SK-N-SH (cell line): Measurements from ENCODE around the gene ZDHHC11B. TPM values are rescaled to one million over a fixed set of nuclear protein-coding genes. Genes with fewer than 3 reads are reported as not detected.
A peak's percentile ranks its signal among the peaks of the same experiment; 100 is the strongest.
"Not testable (repeated sequence)": the region's sequence is repeated elsewhere in the genome, so short reads cannot be mapped to it uniquely, and the experiment has no call there.

Experiments used
- CTCF ChIA-PET: fragments of 300-600, 350-600 bp; formaldehyde crosslinking; extraction: SDS; loops from one replicate; lab custom pipeline; 2021; lab: Yijun Ruan, JAX
- POLR2A ChIA-PET: fragments of 350-600 bp; sonication (Branson Sonifier 250); formaldehyde crosslinking; extraction: SDS; loops from one replicate; lab custom pipeline; 2020; ENCODE audit warnings: antibody characterized with exemption, inconsistent platforms; lab: Yijun Ruan, JAX
- DNase-seq: peaks from one replicate; pipeline ENCODE4 v3.0.0; 2012
- H2AFZ ChIP-seq: fragments of 200-600 bp; sonication (generic); 2 replicates; pipeline ENCODE4 v1.8.1; 2016; ENCODE audit warnings: antibody characterized with exemption, mild to moderate bottlenecking, low read depth
- H3F3A ChIP-seq: fragments of 200-600 bp; sonication (generic); replicated peaks from 2 replicates; pipeline ENCODE3; 2016; ENCODE audit warnings: antibody characterized with exemption, mild to moderate bottlenecking; ENCODE audit not compliant: insufficient read depth
- H3K27ac ChIP-seq, 2 experiments: fragments of 200-500 bp in 1 of 2; fragments of 200-600 bp in 1 of 2; sonication (Bioruptor generic) in 1 of 2; sonication (generic), shearing (Covaris generic) in 1 of 2; 2 replicates each; pipeline versions ENCODE4 v1.5.1 to v1.6.1; 2014 to 2016; ENCODE audit warnings: low read depth in 2 of 2, inconsistent platforms in 1 of 2, low read length in 1 of 2, mild to moderate bottlenecking in 1 of 2, mixed read lengths in 1 of 2
- H3K27me3 ChIP-seq: fragments of 200-600 bp; sonication (generic), shearing (Covaris generic); 2 replicates; pipeline ENCODE4 v1.6.1; 2016; ENCODE audit warnings: mixed run types; ENCODE audit not compliant: insufficient read depth
- H3K36me3 ChIP-seq, 2 experiments: fragments of 200-500 bp in 1 of 2; fragments of 200-600 bp in 1 of 2; sonication (Bioruptor generic) in 1 of 2; sonication (generic) in 1 of 2; replicated peaks in 1 of 2; 2 replicates each; pipeline versions ENCODE3 to v1.5.1; 2014 to 2016; ENCODE audit warnings: low read length in 1 of 2, mild to moderate bottlenecking in 1 of 2; ENCODE audit not compliant: insufficient read depth in 2 of 2, control insufficient read depth in 1 of 2
- H3K4me1 ChIP-seq, 2 experiments: fragments of 200-500 bp in 1 of 2; fragments of 200-600 bp in 1 of 2; sonication (Bioruptor generic) in 1 of 2; sonication (generic), shearing (Covaris generic) in 1 of 2; 2 replicates each; pipeline versions ENCODE4 v1.5.1 to v1.6.1; 2014 to 2016; ENCODE audit warnings: low read depth in 1 of 2, low read length in 1 of 2, mixed run types in 1 of 2; ENCODE audit not compliant: insufficient read depth in 2 of 2, control insufficient read depth in 1 of 2
- H3K4me2 ChIP-seq: fragments of 200-600 bp; sonication (generic), shearing (Covaris generic); 2 replicates; pipeline ENCODE4 v1.6.1; 2017; ENCODE audit warnings: mixed run types
- H3K4me3 ChIP-seq, 2 experiments: fragments of 200-500 bp in 1 of 2; fragments of 200-600 bp in 1 of 2; sonication (Bioruptor generic) in 1 of 2; sonication (generic), shearing (Covaris generic) in 1 of 2; 2 replicates each; pipeline versions ENCODE4 v1.5.1 to v1.8.1; 2014 to 2016; ENCODE audit warnings: low read depth in 2 of 2, inconsistent platforms in 1 of 2, low read length in 1 of 2, mild to moderate bottlenecking in 1 of 2, mixed read lengths in 1 of 2, moderate library complexity in 1 of 2
- H3K79me2 ChIP-seq: fragments of 200-600 bp; sonication (generic); 2 replicates; pipeline ENCODE4 v1.8.1; 2017; ENCODE audit warnings: mild to moderate bottlenecking; ENCODE audit not compliant: insufficient read depth
- H3K9ac ChIP-seq: fragments of 200-600 bp; sonication (generic); 2 replicates; pipeline ENCODE4 v1.6.1; 2017; ENCODE audit warnings: mixed run types
- H3K9me2 ChIP-seq: fragments of 200-600 bp; sonication (generic); 2 replicates; pipeline ENCODE4 v1.6.1; 2017; ENCODE audit warnings: mixed run types
- H3K9me3 ChIP-seq: fragments of 200-600 bp; sonication (generic); 2 replicates; pipeline ENCODE4 v1.6.1; 2017; ENCODE audit warnings: mixed run types, mild to moderate bottlenecking, moderate library complexity
- H4K20me1 ChIP-seq: fragments of 200-600 bp; sonication (generic); 2 replicates; pipeline ENCODE4 v1.6.1; 2017; ENCODE audit warnings: mild to moderate bottlenecking, mixed run types; ENCODE audit not compliant: insufficient read depth
- FOXM1 ChIP-seq: IDR thresholded peaks from 2 replicates; pipeline ENCODE4 v1.4.0; 2012; ENCODE audit warnings: low read depth, mild to moderate bottlenecking
- MAX ChIP-seq: IDR thresholded peaks from 2 replicates; pipeline ENCODE4 v1.4.0; 2012; ENCODE audit warnings: low read depth
- NFIC ChIP-seq: IDR thresholded peaks from 2 replicates; pipeline ENCODE4 v1.4.0; 2012; ENCODE audit warnings: borderline replicate concordance
- TCF12 ChIP-seq: IDR thresholded peaks from 2 replicates; pipeline ENCODE4 v1.4.0; 2012
- whole genome bisulfite sequencing: methylation state at CpG from one replicate; pipeline ENCODE4 v1.1.6; 2017; ENCODE audit warnings: low lambda C conversion rate; 5-methylcytosine and 5-hydroxymethylcytosine counted together
- polyA plus RNA-seq, 3 experiments: library from polyadenylated mRNA; depleted of rRNA; stranded (reverse); fragments of >200 nt; gene quantifications; 2 replicates each; pipeline ENCODE4 v1.2.3, GENCODE V29; 2012

Gene ZDHHC11B
- polyA plus RNA-seq, 1 of the 3 experiments (the other 2 are of a cell fraction), result not detected

- CTCF ChIA-PET, H3K4me1 ChIP-seq, H3K9me2 ChIP-seq, H3K9ac ChIP-seq, H3K79me2 ChIP-seq, H2AFZ ChIP-seq, H3K9me3 ChIP-seq, H3K4me3 ChIP-seq, H3K36me3 ChIP-seq, H3K27me3 ChIP-seq, H3K4me2 ChIP-seq, POLR2A ChIA-PET, H4K20me1 ChIP-seq, H3F3A ChIP-seq, H3K27ac ChIP-seq: not testable (repeated sequence)
- WGBS, result 50% methylated on average over 4 of the region's 6 CpGs
- DNase-seq, result peak; percentile 50
These were observed 10.2 kb downstream of the ZDHHC11B start for GRCh38 chr5:774304-774703.

GRCh38 chr5:773517-774264 is 10.8 kb downstream of the ZDHHC11B start:
- whole genome bisulfite sequencing, result 40% methylated on average over 11 of the region's 12 CpGs
- Histone ChIP-seq H3K36me3 (no peaks in the 10 kb centered on the region), H3K27ac (no peak overlapping the region), H3K79me2 (no peaks in the 10 kb centered on the region), H3K9ac (no peak overlapping the region), H3K9me3 (no peaks in the 10 kb centered on the region), H3K4me3 (no peak overlapping the region), H3K4me1 (no peaks in the 10 kb centered on the region), H3K27me3 (no peaks in the 10 kb centered on the region), H3K9me2 (no peaks in the 10 kb centered on the region), H2AFZ (no peak overlapping the region)
- CTCF ChIA-PET, result no interaction called here
- POLR2A ChIA-PET, result no interaction called here
- TF ChIP-seq NFIC (no peak), TCF12 (no peak), MAX (no peak), FOXM1 (no peak)
- TF ChIP-seq, all 33 proteins: peak for 0
- Histone ChIP-seq H3F3A (no peaks in the 10 kb centered on the region), H3K4me2 (no peak overlapping the region), H4K20me1 (no peaks in the 10 kb centered on the region)
- DNase-seq, result peak; percentile 34

GRCh38 chr5:772931-773330 is 11.6 kb downstream of the ZDHHC11B start:
- H3K4me2 ChIP-seq, H3K36me3 ChIP-seq, H3K27me3 ChIP-seq, H4K20me1 ChIP-seq, H3K9me2 ChIP-seq, H3F3A ChIP-seq, H3K27ac ChIP-seq, H3K9ac ChIP-seq, POLR2A ChIA-PET, H3K4me1 ChIP-seq, H2AFZ ChIP-seq, H3K9me3 ChIP-seq, H3K79me2 ChIP-seq, CTCF ChIA-PET, H3K4me3 ChIP-seq: not testable (repeated sequence)
- 60% methylated on average over 13 of the region's 13 CpGs for WGBS
- DNase-seq, result peak; percentile 21

GRCh38 chr5:772547-772890 is 12.0 kb downstream of the ZDHHC11B start:
- not testable (repeated sequence) for H3K4me2 ChIP-seq, H3K9me3 ChIP-seq
- 71% methylated on average over 4 of the region's 14 CpGs for WGBS

DNA sequence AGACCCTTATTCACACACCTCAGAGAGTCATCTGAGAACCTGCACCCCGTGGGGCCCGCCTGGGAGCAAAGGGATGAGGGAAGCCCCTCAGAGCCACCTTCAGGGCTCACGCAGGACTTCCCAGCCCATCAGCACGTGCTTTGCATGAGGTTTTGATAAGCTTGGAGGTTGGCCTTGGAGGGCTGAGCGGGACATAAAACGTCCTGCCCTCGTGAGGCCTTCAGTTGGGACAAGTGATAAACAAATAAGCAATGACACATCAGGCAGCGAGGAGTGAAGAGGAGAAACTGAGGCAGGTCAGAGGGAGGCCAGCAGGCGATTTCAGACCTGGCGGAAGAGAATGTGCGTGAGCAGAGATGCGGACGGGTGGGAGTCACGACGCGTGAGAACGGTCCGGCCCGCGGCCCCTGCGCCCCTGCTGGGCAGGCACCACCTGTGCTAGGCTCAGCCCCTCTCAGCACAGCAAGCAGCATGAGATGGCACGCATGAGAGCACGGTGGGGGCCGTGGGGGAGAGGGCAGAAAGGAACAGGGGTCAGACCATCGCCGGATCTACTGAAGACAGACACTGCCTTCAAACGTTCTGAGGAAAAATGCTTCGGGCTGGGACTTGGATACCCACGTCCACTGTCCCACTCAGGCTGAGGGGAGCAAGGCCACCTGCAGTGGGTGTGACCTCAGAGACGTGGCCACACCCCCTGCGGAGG is 12.5 kb downstream of the ZDHHC11B start:
- H2AFZ ChIP-seq, H3K4me1 ChIP-seq, H3K36me3 ChIP-seq, H3K9ac ChIP-seq, H3F3A ChIP-seq, CTCF ChIA-PET, H3K9me2 ChIP-seq, H3K4me2 ChIP-seq, H3K4me3 ChIP-seq, H3K27ac ChIP-seq, H3K9me3 ChIP-seq, H3K27me3 ChIP-seq, DNase-seq, H3K79me2 ChIP-seq, POLR2A ChIA-PET, H4K20me1 ChIP-seq: not testable (repeated sequence)
- 57% methylated on average over 16 of the region's 31 CpGs for WGBS

More at GRCh38 chr5:772547-772890, 12.0 kb downstream of the ZDHHC11B start:
- H4K20me1 ChIP-seq, H3K4me3 ChIP-seq, H3K4me1 ChIP-seq, DNase-seq, H3K27me3 ChIP-seq, POLR2A ChIA-PET, CTCF ChIA-PET, H3F3A ChIP-seq, H3K36me3 ChIP-seq, H3K27ac ChIP-seq, H3K79me2 ChIP-seq, H3K9me2 ChIP-seq, H2AFZ ChIP-seq, H3K9ac ChIP-seq: not testable (repeated sequence)
